HCT116 (cell line): ENCODE data around the gene GRIA4. TPM values are rescaled to one million over a fixed set of nuclear protein-coding genes. Genes with fewer than 3 reads are reported as not detected.

Source experiments
- ATAC-seq: fragments of 200-7000 bp; cut with Tn5 transposase; 2 replicates; pipeline ENCODE4 v1.9.1; 2020; ENCODE audit warnings: mild to moderate bottlenecking, moderate library complexity
- BruUV-seq: library from RNA; stranded (reverse); fragments of 400-500 nt; replicated peaks from 2 replicates; lab custom pipeline; 2021; lab: Mats Ljungman, UMichigan
- CTCF ChIA-PET: fragments of 300-600 bp; sonication (Branson Sonifier 250); formaldehyde crosslinking; loops from one replicate; lab custom pipeline; 2021; ENCODE audit warnings: antibody characterized with exemption; lab: Charles Lee
- POLR2A ChIA-PET: fragments of 300-600, 350-600 bp; sonication (Branson Sonifier 250); formaldehyde crosslinking; loops from one replicate; lab custom pipeline; 2021; ENCODE audit warnings: antibody characterized with exemption; lab: Charles Lee
- RAD21 ChIA-PET, 2 experiments: fragments of 300-600 bp; sonication (Branson Sonifier 250); formaldehyde crosslinking; loops; one replicate each; lab custom pipeline; 2023; ENCODE audit warnings: low total read pairs in 2 of 2; ENCODE audit not compliant: uncharacterized antibody in 2 of 2, unreplicated experiment in 2 of 2, low non-redundant PET in 1 of 2; lab: Charles Lee
- DNase-seq: peaks from one replicate; pipeline ENCODE4 v3.0.0-alpha.2; 2010; ENCODE audit warnings: low read depth, low spot score
- H2AFZ ChIP-seq: fragments of 200-600 bp; shearing (Covaris generic), sonication (generic); 2 replicates; pipeline ENCODE4 v1.6.1; 2017; ENCODE audit warnings: low read depth, mixed run types, mixed read lengths, antibody characterized with exemption, low read length; ENCODE audit not compliant: poor library complexity, severe bottlenecking
- H3K27ac ChIP-seq: 2 replicates; pipeline ENCODE4 v1.5.1; 2012; ENCODE audit warnings: low read depth, low read length
- H3K27me3 ChIP-seq: fragments of 200-600 bp; sonication (generic); 2 replicates; pipeline ENCODE4 v1.6.1; 2016; ENCODE audit warnings: mixed run types, low read length, mixed read lengths; ENCODE audit not compliant: insufficient read depth
- H3K36me3 ChIP-seq, 2 experiments: fragments of 200-500 bp in 1 of 2; fragments of 200-600 bp in 1 of 2; sonication (Bioruptor generic) in 1 of 2; sonication (generic) in 1 of 2; 2 replicates each; pipeline versions ENCODE4 v1.5.1 to v1.6.1; 2014 to 2016; ENCODE audit warnings: low read length in 2 of 2, inconsistent platforms in 1 of 2, mixed read lengths in 1 of 2, mixed run types in 1 of 2; ENCODE audit not compliant: insufficient read depth in 2 of 2, control insufficient read depth in 1 of 2
- H3K4me1 ChIP-seq, 2 experiments: fragments of 200-600 bp in 1 of 2; sonication (generic) in 1 of 2; 2 replicates each; pipeline versions ENCODE4 v1.5.1 to v1.6.1; 2012 to 2017; ENCODE audit warnings: low read length in 2 of 2, inconsistent platforms in 1 of 2, mild to moderate bottlenecking in 1 of 2, mixed read lengths in 1 of 2, mixed run types in 1 of 2, moderate library complexity in 1 of 2; ENCODE audit not compliant: insufficient read depth in 2 of 2, control insufficient read depth in 1 of 2
- H3K4me2 ChIP-seq: fragments of 200-600 bp; sonication (generic); 2 replicates; pipeline ENCODE4 v1.6.1; 2017; ENCODE audit warnings: mixed run types, low read length, mixed read lengths
- H3K4me3 ChIP-seq, 2 experiments: fragments of 200-600 bp in 1 of 2; sonication (generic) in 1 of 2; replicated peaks in 1 of 2; 2 replicates each; pipeline ENCODE4 v1.5.1; 2011 to 2016; ENCODE audit warnings: low read length in 2 of 2, control low read depth in 1 of 2, low read depth in 1 of 2, mild to moderate bottlenecking in 1 of 2, mixed read lengths in 1 of 2, mixed run types in 1 of 2
- H3K79me2 ChIP-seq: fragments of 200-600 bp; sonication (generic); 2 replicates; pipeline ENCODE4 v1.6.1; 2017; ENCODE audit warnings: mild to moderate bottlenecking, mixed run types, low read length, moderate library complexity, mixed read lengths; ENCODE audit not compliant: insufficient read depth
- H3K9ac ChIP-seq: fragments of 200-600 bp; sonication (generic); 2 replicates; pipeline ENCODE4 v1.6.1; 2016; ENCODE audit warnings: low read length, mixed read lengths
- H3K9me2 ChIP-seq: fragments of 200-600 bp; sonication (generic), shearing (Covaris generic); 2 replicates; pipeline ENCODE4 v1.6.1; 2017; ENCODE audit warnings: mixed run types, mild to moderate bottlenecking, moderate library complexity; ENCODE audit not compliant: insufficient read depth
- H3K9me3 ChIP-seq, 2 experiments: fragments of 200-500 bp in 1 of 2; fragments of 200-600 bp in 1 of 2; sonication (Bioruptor generic) in 1 of 2; sonication (generic) in 1 of 2; 2 replicates each; pipeline ENCODE4 v1.6.1; 2014 to 2017; ENCODE audit warnings: low read length in 2 of 2, mixed read lengths in 2 of 2, inconsistent platforms in 1 of 2, low read depth in 1 of 2, mild to moderate bottlenecking in 1 of 2, mixed run types in 1 of 2, moderate library complexity in 1 of 2; ENCODE audit not compliant: control insufficient read depth in 1 of 2, insufficient read depth in 1 of 2
- H4K20me1 ChIP-seq: fragments of 200-600 bp; sonication (generic), shearing (Covaris generic); 2 replicates; pipeline ENCODE4 v1.6.1; 2017; ENCODE audit warnings: mixed run types, mild to moderate bottlenecking, moderate library complexity; ENCODE audit not compliant: insufficient read depth
- CBX3 ChIP-seq: IDR thresholded peaks from 2 replicates; pipeline ENCODE4 v1.6.1; 2012; ENCODE audit warnings: low read depth
- CEBPB ChIP-seq: IDR thresholded peaks from 2 replicates; pipeline ENCODE4 v1.6.1; 2012; ENCODE audit warnings: low read depth
- FOSL1 ChIP-seq: IDR thresholded peaks from 2 replicates; pipeline ENCODE4 v1.6.1; 2012; ENCODE audit warnings: low read depth
- SIN3A ChIP-seq: IDR thresholded peaks from 2 replicates; pipeline ENCODE4 v1.6.1; 2012; ENCODE audit warnings: low read depth
- SP1 ChIP-seq: IDR thresholded peaks from 2 replicates; pipeline ENCODE4 v1.6.1; 2012; ENCODE audit warnings: low read depth
- ZFX ChIP-seq: fragments of 450-650 bp; IDR thresholded peaks from 2 replicates; pipeline ENCODE4 v1.6.1; 2017
- ZNF274 ChIP-seq: fragments of 200-500 bp; sonication (Bioruptor generic); IDR thresholded peaks from 2 replicates; pipeline ENCODE4 v1.6.1; 2014; ENCODE audit warnings: mild to moderate bottlenecking, low read depth, low read length, inconsistent platforms
- intact Hi-C: fragments of 100-400 bp; cut with micrococcal nuclease; formaldehyde crosslinking; loops from 2 replicates; pipeline ENCODE4 v1.10.0; 2022
- total RNA-seq: library from RNA; stranded (reverse); gene quantifications from one replicate; pipeline ENCODE4 v1.2.1, GENCODE V29; 2021; ENCODE audit not compliant: unreplicated experiment
- TF ChIP-seq, protein P1 (sequence below): IDR thresholded peaks from 2 replicates; pipeline ENCODE4 v1.6.1; 2011; ENCODE audit warnings: mild to moderate bottlenecking, low read length, moderate library complexity; ENCODE audit not compliant: insufficient replicate concordance; ENCODE audit errors: extremely low read depth
- TF ChIP-seq, protein P2 (sequence below), 3 experiments: fragments of 200-600 bp in 1 of 3; sonication (generic) in 1 of 3; IDR thresholded peaks in 2 of 3; conservative IDR thresholded peaks in 1 of 3; 2 replicates each; pipeline ENCODE4 v1.5.1; 2012 to 2017; ENCODE audit warnings: low read depth in 2 of 3, low read length in 2 of 3, antibody characterized with exemption in 1 of 3, borderline replicate concordance in 1 of 3, control low read depth in 1 of 3, mild to moderate bottlenecking in 1 of 3, mixed read lengths in 1 of 3, mixed run types in 1 of 3, moderate library complexity in 1 of 3; ENCODE audit not compliant: insufficient read depth in 1 of 3

Gene GRIA4
- total RNA-seq, 1 experiment from 2014 or later: not detected

DNA sequence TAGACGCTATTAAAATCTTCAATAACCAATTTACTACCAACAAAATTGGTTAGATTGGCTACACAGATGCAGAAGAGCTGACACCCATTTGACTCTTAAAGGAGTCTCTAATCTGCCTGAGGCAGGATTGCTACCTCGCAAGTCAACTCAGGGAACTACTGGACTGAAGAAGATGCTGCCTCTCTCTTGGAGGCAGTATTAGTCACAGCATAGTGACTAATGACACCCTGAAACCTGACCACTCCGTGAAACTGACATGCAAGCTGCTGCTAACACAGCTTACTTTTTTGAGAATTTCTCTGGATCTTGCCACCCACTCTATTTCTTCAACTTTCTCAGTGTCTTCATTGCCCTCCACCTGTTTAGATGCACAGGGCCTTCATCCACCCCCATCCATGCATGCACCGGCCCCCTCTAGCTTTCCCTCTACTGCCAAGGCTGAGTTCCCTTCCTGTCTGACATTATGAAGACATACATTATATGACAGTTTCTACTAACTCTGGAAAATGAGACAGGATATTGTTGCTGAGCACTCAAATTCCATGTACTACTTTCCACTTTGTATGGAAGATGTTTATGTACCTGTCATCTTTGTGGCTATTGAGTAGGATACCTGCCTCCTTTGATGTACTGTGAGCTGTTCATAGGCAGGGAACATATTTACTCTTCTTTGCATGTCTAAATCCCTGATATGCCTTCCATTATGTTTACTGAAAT lies 229.0 kb downstream of the GRIA4 start:
- DNase-seq (peak; percentile 35), ATAC-seq (peak; percentile 78)
- no peaks in the 10 kb centered on the region for H4K20me1 ChIP-seq
- H3K9ac ChIP-seq: no peak overlapping the region
- H3K27me3 ChIP-seq: no peaks in the 10 kb centered on the region
- H3K36me3 ChIP-seq: no peaks in the 10 kb centered on the region
- TF ChIP-seq CBX3: no peak
- TF ChIP-seq ZNF274: no peak
- TF ChIP-seq FOSL1: peak; percentile 21; the same call in 1 of the 2 replicates
- no peak for TF ChIP-seq SP1
- TF ChIP-seq SIN3A: no peak
- TF ChIP-seq ZFX: no peak
- no peak for TF ChIP-seq CEBPB
- TF ChIP-seq, protein P1, sequence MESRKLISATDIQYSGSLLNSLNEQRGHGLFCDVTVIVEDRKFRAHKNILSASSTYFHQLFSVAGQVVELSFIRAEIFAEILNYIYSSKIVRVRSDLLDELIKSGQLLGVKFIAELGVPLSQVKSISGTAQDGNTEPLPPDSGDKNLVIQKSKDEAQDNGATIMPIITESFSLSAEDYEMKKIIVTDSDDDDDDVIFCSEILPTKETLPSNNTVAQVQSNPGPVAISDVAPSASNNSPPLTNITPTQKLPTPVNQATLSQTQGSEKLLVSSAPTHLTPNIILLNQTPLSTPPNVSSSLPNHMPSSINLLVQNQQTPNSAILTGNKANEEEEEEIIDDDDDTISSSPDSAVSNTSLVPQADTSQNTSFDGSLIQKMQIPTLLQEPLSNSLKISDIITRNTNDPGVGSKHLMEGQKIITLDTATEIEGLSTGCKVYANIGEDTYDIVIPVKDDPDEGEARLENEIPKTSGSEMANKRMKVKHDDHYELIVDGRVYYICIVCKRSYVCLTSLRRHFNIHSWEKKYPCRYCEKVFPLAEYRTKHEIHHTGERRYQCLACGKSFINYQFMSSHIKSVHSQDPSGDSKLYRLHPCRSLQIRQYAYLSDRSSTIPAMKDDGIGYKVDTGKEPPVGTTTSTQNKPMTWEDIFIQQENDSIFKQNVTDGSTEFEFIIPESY: no peak
- TF ChIP-seq, protein P2, sequence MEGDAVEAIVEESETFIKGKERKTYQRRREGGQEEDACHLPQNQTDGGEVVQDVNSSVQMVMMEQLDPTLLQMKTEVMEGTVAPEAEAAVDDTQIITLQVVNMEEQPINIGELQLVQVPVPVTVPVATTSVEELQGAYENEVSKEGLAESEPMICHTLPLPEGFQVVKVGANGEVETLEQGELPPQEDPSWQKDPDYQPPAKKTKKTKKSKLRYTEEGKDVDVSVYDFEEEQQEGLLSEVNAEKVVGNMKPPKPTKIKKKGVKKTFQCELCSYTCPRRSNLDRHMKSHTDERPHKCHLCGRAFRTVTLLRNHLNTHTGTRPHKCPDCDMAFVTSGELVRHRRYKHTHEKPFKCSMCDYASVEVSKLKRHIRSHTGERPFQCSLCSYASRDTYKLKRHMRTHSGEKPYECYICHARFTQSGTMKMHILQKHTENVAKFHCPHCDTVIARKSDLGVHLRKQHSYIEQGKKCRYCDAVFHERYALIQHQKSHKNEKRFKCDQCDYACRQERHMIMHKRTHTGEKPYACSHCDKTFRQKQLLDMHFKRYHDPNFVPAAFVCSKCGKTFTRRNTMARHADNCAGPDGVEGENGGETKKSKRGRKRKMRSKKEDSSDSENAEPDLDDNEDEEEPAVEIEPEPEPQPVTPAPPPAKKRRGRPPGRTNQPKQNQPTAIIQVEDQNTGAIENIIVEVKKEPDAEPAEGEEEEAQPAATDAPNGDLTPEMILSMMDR (IDR thresholded peaks at IDR 0.05 in 2 of 3, conservative IDR thresholded peaks at IDR 0.05 in 1 of 3; ENCODE audit: borderline replicate concordance in 1 of 3, insufficient read depth in 1 of 3, low read depth in 2 of 3, low read length in 2 of 3): no peak
- CTCF ChIA-PET: no interaction called here
- POLR2A ChIA-PET: no interaction called here
- H3K79me2 ChIP-seq: no peaks in the 10 kb centered on the region
- H3K9me3 ChIP-seq: no peaks in the 10 kb centered on the region
- H3K4me3 ChIP-seq: no peak overlapping the region
- no peak overlapping the region for H2AFZ ChIP-seq
- H3K4me1 ChIP-seq: peaks cover 0 to 6% of the 10 kb centered on the region in 2 experiments; a peak in 1 of 4 replicates
- intact Hi-C loops: no loop called here
- peak overlapping the region; percentile 25; the same call in 1 of the 2 replicates for H3K4me2 ChIP-seq
- H3K9me2 ChIP-seq: no peaks in the 10 kb centered on the region
- RAD21 ChIA-PET: no interaction called here
- H3K27ac ChIP-seq: no peak overlapping the region
- no TSS peak for BruUV-seq
